Ecto neural progenitor cell (in vitro differentiated cells): Measurements from ENCODE around the gene CAPZA2.
"Not testable (repeated sequence)": the region's sequence is repeated elsewhere in the genome, so short reads cannot be mapped to it uniquely, and the experiment has no call there.

Experiments used
- DNase-seq: peaks from one replicate; pipeline ENCODE4 v3.0.0-alpha.2; 2018; ENCODE audit warnings: low spot score

Gene CAPZA2

DNA sequence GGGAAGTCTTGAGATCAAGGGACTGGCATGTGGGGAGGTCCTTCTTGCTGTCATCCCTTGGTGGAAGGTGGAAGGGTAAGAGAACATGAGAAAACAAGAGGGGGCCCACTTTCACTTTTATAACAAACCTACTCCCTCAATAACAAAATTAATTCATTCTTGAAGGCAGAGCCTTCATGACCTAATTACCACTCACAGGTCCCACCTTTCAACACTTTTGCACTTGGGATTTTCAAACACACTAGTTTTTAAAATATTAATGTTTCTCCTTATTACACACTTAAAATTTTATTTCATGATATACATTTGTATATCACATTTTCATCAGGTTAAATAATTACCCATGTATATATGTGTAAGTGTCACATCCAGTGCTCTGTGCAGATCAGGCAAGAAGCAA, 93.0 kb downstream of the CAPZA2 start:
- no peak for DNase-seq

DNA sequence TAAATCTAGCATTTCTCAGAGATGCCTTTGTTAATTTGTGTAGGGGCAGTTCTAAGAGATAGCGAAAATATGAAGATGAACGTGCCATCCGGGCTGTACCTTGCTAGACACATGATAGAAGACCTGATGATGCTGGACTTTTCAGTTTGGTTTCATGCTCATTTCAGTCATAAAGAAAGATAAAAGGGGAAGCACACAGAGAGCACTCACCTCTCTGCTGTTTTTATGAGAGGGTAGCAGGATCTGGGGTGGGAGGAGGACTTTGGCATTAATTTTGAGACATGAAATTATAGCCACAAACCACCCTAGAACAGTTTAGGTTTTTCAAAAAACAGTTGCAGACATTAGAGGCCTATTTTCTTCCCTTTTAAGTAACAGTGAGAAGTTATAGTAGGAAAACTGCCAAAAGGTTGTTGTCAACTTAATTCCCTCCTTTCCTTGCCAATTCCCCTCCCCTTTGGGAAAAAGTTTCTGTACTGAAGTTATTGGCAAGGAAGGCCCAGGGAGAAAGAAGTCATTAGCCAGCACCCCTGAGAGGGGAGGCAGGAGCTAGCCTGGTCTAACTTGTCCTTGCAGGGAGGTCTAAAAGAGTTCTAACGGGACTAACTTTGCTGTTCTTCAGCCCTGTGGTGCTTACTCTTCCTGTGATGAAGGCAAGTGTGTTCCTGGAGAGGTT, 93.6 kb downstream of the CAPZA2 start:
- DNase-seq = no peak

GRCh38 chr7:116956477-116956804, 94.1 kb downstream of the CAPZA2 start:
- DNase-seq = no peak

- no peak for DNase-seq
Observed at GRCh38 chr7:116957874-116958273, 95.5 kb downstream of the CAPZA2 start.

DNA sequence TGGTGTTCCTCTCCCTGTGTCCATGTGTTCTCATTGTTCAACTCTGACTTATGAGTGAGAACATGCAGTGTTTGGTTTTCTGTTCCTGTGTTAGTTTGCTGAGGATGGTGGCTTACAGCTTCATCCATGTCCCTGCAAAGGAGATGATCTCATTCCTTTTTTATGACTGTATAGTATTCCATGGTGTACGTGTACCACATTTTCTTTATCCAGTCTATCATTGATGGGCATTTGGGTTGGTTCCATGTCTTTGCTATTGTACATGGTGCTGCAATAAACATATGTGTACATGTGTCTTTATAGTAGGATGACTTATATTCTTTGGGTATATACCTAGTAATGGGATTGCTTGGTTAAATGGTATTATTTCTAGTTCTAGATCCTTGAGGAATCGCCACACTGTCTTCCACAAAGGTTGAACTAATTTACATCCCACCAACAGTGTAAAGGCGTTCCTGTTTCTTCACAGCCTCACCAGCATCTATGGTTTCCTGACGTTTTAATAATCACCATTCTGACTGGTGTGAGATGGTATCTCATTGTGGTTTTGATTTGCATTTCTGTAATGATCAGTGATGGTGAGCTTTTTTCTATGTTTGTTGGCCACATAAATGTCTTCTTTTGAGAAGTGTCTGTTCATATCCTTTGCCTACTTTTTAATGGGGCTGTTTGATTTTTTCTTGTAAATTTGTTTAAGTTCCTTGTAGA, 99.7 kb downstream of the CAPZA2 start:
- DNase-seq = not testable (repeated sequence)

DNA sequence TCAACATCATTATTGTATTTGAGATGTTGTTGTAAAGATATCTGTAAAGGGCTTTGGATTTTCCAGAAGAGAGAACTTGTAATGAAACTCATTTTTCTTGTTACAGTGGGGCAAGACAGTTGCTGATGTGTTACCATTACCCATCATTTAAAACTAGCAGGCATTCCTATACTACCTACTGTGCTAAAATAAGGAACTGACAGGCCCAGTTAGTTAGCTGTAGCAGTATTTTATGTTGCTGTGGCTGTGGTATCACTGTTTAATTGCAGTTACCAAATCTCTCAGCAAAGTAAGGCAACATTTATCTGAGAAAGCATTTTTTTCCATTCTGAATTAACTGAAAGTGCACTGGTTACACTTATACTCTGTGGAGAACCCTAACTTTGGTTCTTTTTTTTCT, 100.8 kb downstream of the CAPZA2 start:
- DNase-seq = no peak

GRCh38 chr7:116966601-116967000, 104.2 kb downstream of the CAPZA2 start:
- DNase-seq = no peak

DNA sequence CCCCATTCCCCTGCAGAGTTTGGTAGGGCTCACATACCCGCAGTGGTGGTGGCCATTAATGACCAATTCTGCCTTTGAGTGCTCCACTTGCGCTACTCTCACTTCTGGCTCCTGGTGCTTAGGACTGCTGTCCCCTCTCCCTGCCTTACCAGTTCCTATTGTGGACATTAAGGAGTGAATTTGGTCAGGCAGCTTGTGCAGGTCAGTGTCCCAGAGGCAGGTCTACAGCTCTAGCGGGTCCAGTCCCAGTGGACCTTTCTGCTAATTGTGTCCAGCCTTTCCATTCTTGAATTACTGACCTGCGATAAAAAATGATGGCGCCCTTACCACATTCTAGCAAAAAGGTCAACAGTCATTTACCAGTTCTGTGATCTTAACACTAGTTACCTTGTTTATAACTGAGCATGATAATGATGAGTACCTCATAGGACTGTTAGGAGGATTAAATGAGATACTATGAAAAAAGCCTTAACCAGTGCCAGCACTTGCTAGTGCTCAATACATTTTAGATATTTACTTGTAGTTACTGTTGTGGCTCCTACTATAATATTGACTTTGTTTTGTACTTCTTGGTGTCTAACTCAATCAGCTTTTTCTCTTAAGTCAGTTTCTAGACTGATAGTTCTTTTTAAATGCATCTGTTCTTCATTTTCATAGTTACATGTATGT, 105.0 kb downstream of the CAPZA2 start:
- no peak for DNase-seq

DNA sequence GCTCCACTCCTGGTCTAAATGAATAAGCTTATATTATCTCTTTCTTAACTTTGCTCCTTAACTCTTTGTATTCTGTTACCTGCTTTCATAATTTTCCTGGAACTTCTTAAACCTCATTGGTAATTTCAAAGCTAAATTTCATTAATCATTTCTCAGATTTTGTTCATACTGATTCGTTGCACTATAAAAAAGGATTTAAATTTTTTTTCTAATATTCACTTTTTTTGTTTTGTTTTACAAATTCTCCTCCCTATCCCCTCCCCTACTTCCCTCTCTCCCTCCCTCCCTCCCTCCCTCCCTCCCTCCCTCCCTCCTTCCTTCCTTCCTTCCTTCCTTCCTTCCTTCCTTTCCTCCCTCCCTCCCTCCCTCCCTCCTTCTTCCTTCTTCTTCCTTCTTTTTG, 105.6 kb downstream of the CAPZA2 start:
- DNase-seq = no peak

GRCh38 chr7:116968631-116969030, 106.2 kb downstream of the CAPZA2 start:
- DNase-seq = no peak

GRCh38 chr7:116969371-116969902, 107.0 kb downstream of the CAPZA2 start:
- no peak for DNase-seq

- DNase-seq = no peak
Observed at GRCh38 chr7:116970238-116970910, 108.0 kb downstream of the CAPZA2 start.

DNA sequence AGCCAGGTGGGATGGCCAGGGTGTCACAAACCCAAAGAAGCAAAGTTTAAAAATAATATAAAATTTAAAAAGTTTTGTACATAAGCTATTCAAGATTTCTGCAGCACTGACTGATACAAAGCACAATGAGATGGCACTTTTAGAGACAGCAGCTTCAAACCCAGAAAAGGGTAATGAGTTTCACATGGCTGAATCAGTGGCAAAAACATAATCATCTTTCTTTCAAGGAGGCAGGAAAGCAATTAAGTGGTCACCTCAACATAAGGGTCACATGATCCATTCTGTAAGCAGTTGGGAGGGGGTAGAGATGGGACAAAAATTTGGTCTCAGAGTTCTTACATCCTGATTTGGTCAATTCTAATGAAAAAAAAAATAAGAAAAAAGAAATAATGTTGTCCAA, 108.8 kb downstream of the CAPZA2 start:
- not testable (repeated sequence) for DNase-seq
